Measurements from ENCODE around the gene PLEKHA5.

DNA sequence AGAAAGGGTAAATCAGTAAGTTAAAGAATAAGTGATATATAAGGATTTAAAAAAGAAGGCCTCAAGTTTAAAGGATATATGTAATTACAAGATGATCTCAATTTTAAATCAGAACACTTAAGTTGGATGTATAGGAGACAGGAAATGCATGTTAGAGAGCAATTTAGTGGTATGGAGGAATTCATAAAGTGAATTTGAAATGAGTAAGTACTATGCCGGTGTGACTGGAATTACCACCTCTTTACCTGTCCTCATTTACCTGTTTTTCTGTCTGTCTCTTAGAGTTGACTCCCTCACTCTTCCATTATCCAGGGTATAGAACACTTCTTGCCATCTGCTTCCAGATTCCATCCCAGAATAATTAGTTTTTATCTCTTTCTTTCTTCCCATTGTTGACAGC is 73.5 kb downstream of the PLEKHA5 start:
- TF ChIP-seq POLR2A (IDR thresholded peaks at IDR 0.05) (no peak), EP300 (IDR thresholded peaks at IDR 0.05) (no peak)
- TF ChIP-seq, protein P1, sequence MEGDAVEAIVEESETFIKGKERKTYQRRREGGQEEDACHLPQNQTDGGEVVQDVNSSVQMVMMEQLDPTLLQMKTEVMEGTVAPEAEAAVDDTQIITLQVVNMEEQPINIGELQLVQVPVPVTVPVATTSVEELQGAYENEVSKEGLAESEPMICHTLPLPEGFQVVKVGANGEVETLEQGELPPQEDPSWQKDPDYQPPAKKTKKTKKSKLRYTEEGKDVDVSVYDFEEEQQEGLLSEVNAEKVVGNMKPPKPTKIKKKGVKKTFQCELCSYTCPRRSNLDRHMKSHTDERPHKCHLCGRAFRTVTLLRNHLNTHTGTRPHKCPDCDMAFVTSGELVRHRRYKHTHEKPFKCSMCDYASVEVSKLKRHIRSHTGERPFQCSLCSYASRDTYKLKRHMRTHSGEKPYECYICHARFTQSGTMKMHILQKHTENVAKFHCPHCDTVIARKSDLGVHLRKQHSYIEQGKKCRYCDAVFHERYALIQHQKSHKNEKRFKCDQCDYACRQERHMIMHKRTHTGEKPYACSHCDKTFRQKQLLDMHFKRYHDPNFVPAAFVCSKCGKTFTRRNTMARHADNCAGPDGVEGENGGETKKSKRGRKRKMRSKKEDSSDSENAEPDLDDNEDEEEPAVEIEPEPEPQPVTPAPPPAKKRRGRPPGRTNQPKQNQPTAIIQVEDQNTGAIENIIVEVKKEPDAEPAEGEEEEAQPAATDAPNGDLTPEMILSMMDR (IDR thresholded peaks at IDR 0.05): no peak
